Pulmonary artery endothelial cell (primary cell): Measurements from ENCODE around the gene TNS1. TPM values are rescaled to one million over a fixed set of nuclear protein-coding genes. Genes with fewer than 3 reads are reported as not detected.

Source experiments
- DNase-seq: peaks from one replicate; pipeline ENCODE4 v3.0.0-alpha.2; 2011; ENCODE audit warnings: low read depth, low spot score
- total RNA-seq: library from RNA; depleted of rRNA; stranded (reverse); fragments of >200 nt; gene quantifications from 2 replicates; pipeline ENCODE4 v1.2.3, GENCODE V29; 2014

Gene TNS1
- total RNA-seq, 1 donor from 2014 or later: 26.2 TPM

- no peak for DNase-seq
These were observed 88.7 kb downstream of the TNS1 start for GRCh38 chr2:217914078-217914477.

GRCh38 chr2:217913436-217913835 is 89.4 kb downstream of the TNS1 start:
- DNase-seq: no peak

- no peak for DNase-seq
These were observed 90.4 kb downstream of the TNS1 start for GRCh38 chr2:217912098-217913024.

- DNase-seq: no peak
These were observed 91.3 kb downstream of the TNS1 start for GRCh38 chr2:217911283-217912097.

- DNase-seq: no peak
These were observed 92.0 kb downstream of the TNS1 start for GRCh38 chr2:217910875-217911212.

- no peak for DNase-seq
These were observed 93.5 kb downstream of the TNS1 start for GRCh38 chr2:217909156-217909820.

- DNase-seq: no peak
These were observed 94.3 kb downstream of the TNS1 start for GRCh38 chr2:217908544-217908943.

GRCh38 chr2:217907266-217907665 is 95.5 kb downstream of the TNS1 start:
- no peak for DNase-seq

- DNase-seq: no peak
These were observed 96.0 kb downstream of the TNS1 start for GRCh38 chr2:217906798-217907197.

DNA sequence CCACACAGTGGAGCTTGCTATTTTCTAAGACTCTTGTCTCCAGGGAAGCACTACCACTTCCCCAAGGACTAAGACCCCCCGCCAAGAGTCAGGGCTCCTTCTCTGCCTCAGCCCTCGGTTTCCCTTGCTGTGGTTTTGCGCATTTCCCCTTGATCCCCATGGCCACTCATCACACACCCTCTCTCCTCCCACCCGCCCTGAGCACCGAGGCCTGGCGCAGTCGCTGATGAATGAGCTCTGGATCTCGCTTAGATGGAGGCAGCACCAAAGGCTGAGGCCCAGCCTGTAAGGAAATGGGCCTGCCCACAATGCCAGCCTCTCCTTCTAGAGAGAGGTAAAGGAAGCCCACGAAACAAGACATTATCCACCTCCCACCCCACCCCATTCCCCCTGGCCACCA is 96.9 kb downstream of the TNS1 start:
- DNase-seq: no peak

DNA sequence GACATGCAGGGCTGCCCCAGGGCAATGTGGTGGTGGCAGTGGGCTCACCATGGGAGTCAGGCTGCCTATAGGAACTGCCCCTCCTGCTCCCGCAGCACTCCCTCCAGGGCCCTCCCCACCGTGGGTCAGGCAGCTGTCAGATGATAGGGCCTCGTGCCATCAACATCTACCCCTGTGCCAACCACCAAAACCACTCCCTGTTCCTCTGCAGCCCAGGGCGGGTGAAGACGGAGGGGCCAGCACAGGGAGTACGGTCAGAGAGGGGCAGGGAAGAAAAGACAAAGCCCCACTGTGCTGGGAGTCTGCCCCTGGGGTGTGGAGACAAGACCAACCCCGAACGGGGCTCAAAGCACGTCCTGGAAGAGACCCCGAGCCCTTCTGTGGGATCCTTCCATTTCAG is 97.4 kb downstream of the TNS1 start:
- no peak for DNase-seq

GRCh38 chr2:217904614-217904965 is 98.2 kb downstream of the TNS1 start:
- DNase-seq: no peak

- DNase-seq: peak; percentile 59
These were observed 98.8 kb downstream of the TNS1 start for GRCh38 chr2:217903859-217904613.

DNA sequence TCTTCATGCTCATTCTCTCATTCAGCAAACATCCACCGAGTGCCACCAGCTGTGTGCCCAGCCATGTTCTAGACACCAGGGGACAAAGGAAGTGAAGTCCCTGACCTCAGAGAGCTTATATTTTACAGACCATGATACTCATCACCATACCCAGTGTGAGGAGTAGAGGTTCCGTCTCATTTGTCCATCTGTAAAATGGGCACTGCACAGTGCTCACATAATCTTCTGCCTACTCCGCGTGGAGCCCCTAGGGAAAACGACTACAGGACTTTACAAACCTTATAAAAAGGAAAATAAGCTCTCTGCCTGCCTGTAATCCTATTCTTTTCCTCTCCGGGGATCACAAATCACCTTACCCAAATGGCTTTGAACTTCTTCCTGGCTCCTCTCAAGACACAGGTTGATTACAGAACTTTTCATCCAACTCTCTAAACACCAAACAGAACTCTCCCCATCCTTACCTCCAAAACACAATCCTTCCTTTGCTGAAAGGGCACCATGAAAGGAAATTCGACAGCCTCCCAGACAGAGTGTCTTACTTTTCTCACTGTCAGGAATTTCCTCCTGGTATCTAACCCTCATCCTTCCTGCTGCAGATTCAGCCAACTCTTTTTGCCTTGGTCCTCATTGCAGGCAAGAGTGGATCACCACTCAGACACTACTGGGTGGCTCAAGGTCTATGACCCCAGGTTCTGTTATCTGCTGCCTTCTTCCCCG is 99.5 kb downstream of the TNS1 start:
- DNase-seq: no peak

- peak; percentile 44 for DNase-seq
These were observed 100.2 kb downstream of the TNS1 start for GRCh38 chr2:217902379-217903141.

DNA sequence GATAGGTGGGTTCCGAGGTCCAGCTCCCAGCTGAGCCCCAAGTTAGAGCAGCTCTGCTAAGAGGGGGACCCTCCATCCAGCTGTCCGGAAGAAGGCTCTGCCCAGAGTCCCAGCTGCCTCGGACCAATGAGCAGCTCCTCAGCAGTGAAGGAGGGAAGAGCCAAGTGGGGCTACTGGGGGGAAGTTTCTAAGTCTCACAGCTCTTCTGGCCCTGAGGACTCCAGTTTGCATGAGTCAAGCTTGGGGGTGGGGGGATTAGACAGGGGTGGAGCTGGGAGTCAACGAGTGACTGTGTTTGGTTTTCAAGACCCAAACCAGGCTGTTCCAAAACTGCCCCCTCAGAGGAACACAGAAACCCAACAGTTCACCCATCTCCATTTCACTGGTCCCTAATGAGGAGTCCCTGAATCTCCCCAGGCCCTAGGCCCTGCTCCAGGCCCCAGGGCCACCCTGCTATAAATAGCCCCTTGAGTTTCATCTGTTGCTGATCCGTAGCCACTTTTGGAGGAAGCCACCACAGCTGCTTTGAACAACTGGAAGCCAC is 100.9 kb downstream of the TNS1 start:
- no peak for DNase-seq

- no peak for DNase-seq
These were observed 101.4 kb downstream of the TNS1 start for GRCh38 chr2:217901400-217901799.

- no peak for DNase-seq
These were observed 101.9 kb downstream of the TNS1 start for GRCh38 chr2:217900780-217901360.
